Sigmoid colon (tissue), 7 donors: ENCODE results near the gene ARHGAP36. TPM values are rescaled to one million over a fixed set of nuclear protein-coding genes. Genes with fewer than 3 reads are reported as not detected.

Experiments
- polyA plus RNA-seq, 3 donors: library from polyadenylated mRNA; stranded (reverse); fragments of 200-250 nt; gene quantifications; one replicate each; pipeline ENCODE4 v1.2.3, GENCODE V29; 2013
- total RNA-seq, 4 donors: library from RNA; depleted of rRNA; stranded (reverse); fragments of >200 nt; gene quantifications; one replicate each; pipeline ENCODE4 v1.1.0, GENCODE V29; 2016
- donor health status: healthy with polysubstance abuse.
- donor health status: Bipolar disorder and iron deficiency.
- donor health status: healthy.

ARHGAP36 gene
- total and polyA plus RNA-seq, 7 donors: 0.23 TPM; not detected in 6

Other genes starting within 250 kb of the ARHGAP36 start
- 10 to 100 TPM; 18.8 to 28.9 (median 22.0) TPM for gene ENOX2, start 155.1 kb upstream of the ARHGAP36 start, total RNA-seq
- 1 to 10 TPM; 2.4 to 5.9 (median 3.5) TPM for gene ENOX2, start 155.1 kb upstream of the ARHGAP36 start, polyA plus RNA-seq
- gene IGSF1, start 231.0 kb downstream of the ARHGAP36 start, total RNA-seq: 1 to 10 TPM in 1 of 4 donors, under 1 TPM in 3; 0.49 to 1.4 (median 0.76) TPM
- gene IGSF1, start 231.0 kb downstream of the ARHGAP36 start, polyA plus RNA-seq: under 1 TPM in 1 of 3 donors, not detected in 2; 0.15 TPM